PC-9 (cell line): ENCODE results near the gene CTNND2.

ENCODE experiments used
- CTCF ChIP-seq: fragments of 200-600 bp; sonication (generic); conservative IDR thresholded peaks from 2 replicates; pipeline ENCODE4 v1.6.1; 2017; ENCODE audit warnings: mixed run types, antibody characterized with exemption, mild to moderate bottlenecking, moderate library complexity
- EZH2 ChIP-seq: fragments of 200-600 bp; sonication (generic); IDR thresholded peaks from 2 replicates; pipeline ENCODE4 v1.8.0; 2017; ENCODE audit warnings: antibody characterized with exemption, low read depth

- TF ChIP-seq EZH2 (no peak), CTCF (no peak)
These were observed 203.9 kb downstream of the CTNND2 start for GRCh38 chr5:11700391-11700790.
